GM10266 (cell line): ENCODE results near the gene GFRA1.

ENCODE experiments used
- DNase-seq: peaks from one replicate; pipeline ENCODE4 v3.0.0; 2012; ENCODE audit errors: extremely low spot score
- CTCF ChIP-seq: IDR thresholded peaks from 2 replicates; pipeline ENCODE4 v1.5.1; 2012; ENCODE audit warnings: mild to moderate bottlenecking, low read depth; ENCODE audit not compliant: control insufficient read depth, insufficient read depth; ENCODE audit errors: missing control alignments

The GFRA1 gene

DNA sequence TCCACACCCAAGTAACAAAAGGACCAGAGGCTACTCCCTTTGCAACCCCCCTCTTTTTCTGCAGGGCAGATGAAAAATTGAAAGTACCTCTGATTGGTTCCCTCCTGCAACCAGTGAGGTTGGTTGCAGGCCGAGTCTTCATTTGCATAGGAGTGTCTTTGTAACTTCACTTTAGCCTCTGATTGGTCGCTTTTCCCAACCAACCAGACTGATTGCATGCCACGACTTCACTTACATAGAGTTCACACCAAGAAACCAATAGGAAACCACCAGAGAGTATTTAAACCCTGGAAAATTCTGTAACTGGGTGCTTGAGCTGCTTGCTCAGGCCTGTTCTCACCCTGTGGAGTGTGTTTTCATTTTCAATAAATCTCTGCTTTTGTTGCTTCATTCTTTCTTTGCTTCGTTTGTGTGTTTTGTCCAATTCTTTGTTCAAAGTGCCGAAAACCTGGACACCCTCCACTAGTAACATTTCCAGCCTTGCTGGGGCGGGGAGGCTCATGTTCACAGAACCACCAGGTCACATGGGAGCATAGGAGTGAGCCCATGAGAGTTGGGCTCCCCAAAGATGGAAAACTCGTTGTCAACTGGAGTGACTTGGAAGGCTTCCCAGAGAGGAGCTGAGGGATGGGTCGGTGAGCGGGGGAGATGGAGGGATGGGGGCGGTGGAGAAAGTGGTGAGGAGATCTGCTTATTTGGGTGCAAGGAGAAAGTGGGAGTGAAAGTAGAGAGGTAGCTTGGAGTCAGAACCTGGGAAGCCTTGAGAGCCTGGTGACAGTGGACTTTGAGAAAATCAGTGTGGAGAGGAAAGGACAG is 223.6 kb downstream of the GFRA1 start:
- TF ChIP-seq CTCF: no peak
- no peak for DNase-seq

DNA sequence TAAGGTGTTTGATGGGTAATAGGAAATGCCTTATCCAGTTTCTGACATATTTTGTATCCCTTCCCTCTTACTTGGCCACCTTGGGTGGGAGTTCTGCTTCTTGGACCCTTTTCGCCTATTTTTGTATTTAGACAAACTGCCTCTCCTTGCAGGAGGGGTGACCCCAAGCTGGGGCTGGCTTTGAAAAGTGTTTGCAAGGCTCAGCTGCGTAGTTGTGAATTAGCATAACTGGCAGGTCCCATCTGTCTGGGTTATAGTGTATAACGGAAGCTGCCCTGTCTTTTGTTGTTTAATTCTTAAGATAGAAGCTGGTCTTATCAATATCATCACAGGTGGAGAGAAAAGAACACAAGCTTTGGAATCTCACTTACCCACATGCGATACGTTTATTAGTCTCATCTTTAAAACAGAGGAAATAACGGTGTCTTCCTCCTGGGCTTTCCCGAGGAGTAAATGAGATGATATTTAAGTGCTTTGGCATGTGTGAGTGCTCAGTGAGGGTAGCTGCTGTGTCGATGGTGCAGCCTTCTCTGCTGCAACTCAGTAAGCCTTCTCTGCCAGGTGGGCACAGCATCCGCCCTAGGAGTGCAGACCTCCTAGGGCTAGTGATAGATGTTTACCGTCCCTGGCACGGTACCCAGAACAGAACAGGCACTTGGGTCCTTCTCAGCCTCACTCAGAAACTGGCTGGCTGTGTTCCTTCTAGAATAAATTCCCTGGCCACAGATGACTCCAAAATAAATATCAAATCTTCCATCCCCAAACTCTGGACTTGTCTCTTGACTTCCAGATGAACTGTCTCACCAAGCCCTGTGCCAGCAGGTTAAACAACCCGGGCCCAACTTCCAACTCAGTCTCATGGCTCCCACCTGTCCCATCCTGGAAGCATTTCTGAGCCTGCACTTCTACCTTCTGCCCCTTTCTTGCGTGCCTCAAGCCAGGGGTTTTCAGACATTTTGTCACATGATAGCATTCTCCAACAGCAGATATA is 227.3 kb downstream of the GFRA1 start:
- TF ChIP-seq CTCF: no peak
- DNase-seq: no peak

GRCh38 chr10:116044801-116045248 is 228.2 kb downstream of the GFRA1 start:
- DNase-seq: no peak
- TF ChIP-seq CTCF: no peak

DNA sequence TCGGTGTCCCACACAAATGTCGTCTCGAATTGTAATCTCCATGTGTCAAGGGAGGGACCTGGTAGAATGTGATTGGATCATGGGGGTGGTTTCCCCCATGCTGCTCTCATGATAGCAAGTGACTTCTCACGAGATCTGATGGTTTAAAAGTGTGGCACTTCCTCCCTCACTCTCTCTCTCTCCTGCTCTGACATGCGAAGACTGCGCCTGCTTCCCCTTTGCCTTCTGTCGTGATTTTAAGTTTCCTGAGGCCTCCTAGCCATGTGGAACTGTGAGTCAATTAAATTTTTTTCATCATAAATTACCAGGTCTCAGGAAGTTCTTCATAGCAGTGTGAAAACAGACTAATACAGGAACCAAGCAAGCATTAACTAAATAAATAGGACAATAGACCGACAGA is 229.1 kb downstream of the GFRA1 start:
- no peak for TF ChIP-seq CTCF
- no peak for DNase-seq

DNA sequence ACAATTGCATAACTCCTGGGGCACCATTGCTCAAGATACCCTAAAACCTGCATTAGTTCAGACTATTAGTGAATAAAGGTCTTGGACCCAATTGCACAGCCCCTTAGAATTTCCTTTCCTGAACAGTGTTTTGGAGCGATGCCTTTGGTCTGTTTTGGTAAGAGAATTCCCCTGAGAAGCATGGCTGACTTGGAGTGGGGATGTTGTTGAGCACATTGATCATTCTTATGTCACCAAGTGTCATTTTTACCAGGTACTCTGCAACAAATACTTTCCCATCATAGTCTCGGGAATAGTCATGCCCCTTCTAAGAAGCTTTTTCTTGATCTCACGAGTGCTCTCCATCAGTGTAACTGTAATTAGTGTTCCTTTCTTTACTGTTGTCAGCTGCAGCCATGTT is 229.7 kb downstream of the GFRA1 start:
- DNase-seq: no peak
- TF ChIP-seq CTCF: no peak

DNA sequence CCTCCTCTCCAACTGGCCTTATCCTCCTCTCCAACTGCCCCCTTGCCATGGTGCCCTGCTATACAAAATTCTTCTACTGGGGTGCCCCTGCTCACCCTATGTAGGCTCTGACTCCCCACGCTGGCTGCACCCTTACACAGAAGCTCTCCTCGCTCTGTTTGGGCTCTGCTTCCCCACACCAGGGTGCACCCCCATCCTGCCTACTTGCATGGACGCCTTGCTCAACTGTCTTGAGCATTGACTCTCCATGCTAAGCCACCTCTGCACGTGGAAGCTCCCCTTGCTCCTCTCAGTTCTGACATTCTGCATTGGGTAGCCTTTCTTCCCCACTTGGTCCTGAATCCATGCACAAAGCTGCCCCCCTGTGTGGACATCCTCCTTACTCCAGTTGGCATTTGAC is 231.1 kb downstream of the GFRA1 start:
- no peak for TF ChIP-seq CTCF
- DNase-seq: no peak
